ENCODE measurements around the gene HSPA12B.

DNA sequence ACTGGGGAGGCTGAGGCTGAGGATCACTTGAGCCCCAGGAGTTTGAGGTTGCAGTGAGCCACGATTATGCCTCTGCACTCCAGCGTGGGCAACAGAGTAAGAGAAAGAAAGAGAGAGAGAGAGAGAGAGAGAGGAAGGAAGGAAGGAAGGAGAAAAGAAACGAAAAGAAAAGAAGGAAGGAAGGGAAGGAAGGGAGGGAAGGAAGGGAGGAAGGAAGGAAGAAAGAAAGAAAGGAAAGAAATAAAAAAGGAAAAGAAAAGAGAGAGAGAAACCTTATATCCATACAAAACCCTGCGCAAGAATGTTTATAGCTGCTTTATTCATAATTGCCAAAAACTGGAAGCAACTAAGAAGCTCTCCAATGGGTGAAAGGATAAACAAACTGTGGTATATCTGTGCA, 8.1 kb upstream of the HSPA12B start:
- TF ChIP-seq CTCF (IDR thresholded peaks at IDR 0.05) (no peak), POLR2A (IDR thresholded peaks at IDR 0.05) (no peak)

Measured in heart left ventricle (tissue), 13 donors.